GM21360 (cell line): ENCODE data around the gene LRRC28.

Experiments
- ATAC-seq: cut with Tn5 transposase; IDR thresholded peaks from one replicate; pipeline ENCODE4 v1.9.1; 2021; ENCODE audit warnings: mild to moderate bottlenecking, moderate library complexity; ENCODE audit not compliant: unreplicated experiment

The LRRC28 gene

GRCh38 chr15:99249270-99249841 lies 1.9 kb upstream of the LRRC28 start, which contains the start of gene TTC23:
Gene TTC23 (minus strand): TSS chr15:99249581. CDS start chr15:99228712, 20,869 bp downstream.
- no peak for ATAC-seq

GRCh38 chr15:99250001-99250400 lies 1.3 kb upstream of the LRRC28 start:
- no peak for ATAC-seq

- no peak for ATAC-seq
Observed at GRCh38 chr15:99250494-99250856, 806 bp upstream of the LRRC28 start.

- ATAC-seq = no peak
Observed at GRCh38 chr15:99252326-99252725, 1.0 kb downstream of the LRRC28 start.

- ATAC-seq = no peak
Observed at GRCh38 chr15:99253381-99254090, 2.3 kb downstream of the LRRC28 start.

- no peak for ATAC-seq
Observed at GRCh38 chr15:99257107-99257750, 5.9 kb downstream of the LRRC28 start.

GRCh38 chr15:99264125-99264524 lies 12.8 kb downstream of the LRRC28 start:
- no peak for ATAC-seq

- ATAC-seq = no peak
Observed at GRCh38 chr15:99265541-99266070, 14.3 kb downstream of the LRRC28 start.

- no peak for ATAC-seq
Observed at GRCh38 chr15:99267957-99268356, 16.7 kb downstream of the LRRC28 start.

- ATAC-seq = no peak
Observed at GRCh38 chr15:99268431-99268830, 17.1 kb downstream of the LRRC28 start.

- ATAC-seq = no peak
Observed at GRCh38 chr15:99273801-99274200, 22.5 kb downstream of the LRRC28 start.

GRCh38 chr15:99275061-99275460 lies 23.8 kb downstream of the LRRC28 start:
- ATAC-seq = no peak

GRCh38 chr15:99275525-99276128 lies 24.3 kb downstream of the LRRC28 start:
- no peak for ATAC-seq

GRCh38 chr15:99279290-99279689 lies 28.0 kb downstream of the LRRC28 start:
- no peak for ATAC-seq

GRCh38 chr15:99279827-99280226 lies 28.5 kb downstream of the LRRC28 start:
- ATAC-seq = no peak

- no peak for ATAC-seq
Observed at GRCh38 chr15:99282121-99282520, 30.8 kb downstream of the LRRC28 start.

GRCh38 chr15:99282586-99282985 lies 31.3 kb downstream of the LRRC28 start:
- no peak for ATAC-seq

GRCh38 chr15:99283717-99284116 lies 32.4 kb downstream of the LRRC28 start:
- ATAC-seq = no peak

- no peak for ATAC-seq
Observed at GRCh38 chr15:99291643-99292042, 40.4 kb downstream of the LRRC28 start.

GRCh38 chr15:99295840-99296239 lies 44.6 kb downstream of the LRRC28 start:
- no peak for ATAC-seq

- no peak for ATAC-seq
Observed at GRCh38 chr15:99296386-99296785, 45.1 kb downstream of the LRRC28 start.

GRCh38 chr15:99303907-99304306 lies 52.6 kb downstream of the LRRC28 start:
- no peak for ATAC-seq
